GM13976 (cell line): ENCODE results near the gene CPN1.

Source experiments
- DNase-seq: peaks from one replicate; pipeline ENCODE4 v3.0.0; 2012; ENCODE audit warnings: low spot score
- in situ Hi-C: fragments of 300-500 bp; cut with MboI; formaldehyde crosslinking; loops from one replicate; pipeline ENCODE4 v1.12.0; 2022; ENCODE audit warnings: low sequenced_read_pairs, mixed read lengths, inconsistent platforms; ENCODE audit not compliant: unreplicated experiment
- TF ChIP-seq, protein P1 (sequence below): IDR thresholded peaks from 2 replicates; pipeline ENCODE4 v1.5.1; 2012; ENCODE audit warnings: borderline replicate concordance, mild to moderate bottlenecking; ENCODE audit not compliant: insufficient read depth; ENCODE audit errors: extremely low read depth, missing control alignments, control extremely low read depth

Gene CPN1

DNA sequence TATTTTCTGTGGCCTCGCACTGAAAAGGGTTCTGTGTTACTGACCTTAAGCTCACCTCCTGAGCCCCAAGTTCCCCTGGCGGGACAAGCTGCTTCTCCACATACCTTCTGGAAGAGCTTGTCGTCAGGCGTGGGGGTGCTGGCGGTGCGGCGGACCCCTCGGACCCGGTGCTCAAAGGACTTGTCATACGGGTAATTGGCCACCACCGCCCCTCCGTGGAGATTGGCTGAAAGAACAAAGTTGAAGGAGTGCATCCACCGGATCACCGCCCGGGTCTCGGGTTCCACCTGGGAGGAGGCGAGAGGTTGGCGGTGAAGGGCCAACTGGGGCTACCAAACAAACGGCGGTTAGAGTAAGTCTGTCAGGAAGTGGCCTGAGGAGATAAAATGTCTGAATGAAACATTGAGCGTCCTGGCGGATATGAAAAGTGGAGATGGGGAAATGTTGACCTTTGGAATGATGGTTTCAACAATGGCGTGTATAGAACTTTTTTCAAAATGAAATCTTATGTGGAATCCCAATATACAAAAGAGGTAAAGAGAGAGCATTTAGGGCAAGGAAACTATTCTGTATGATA is 16.5 kb downstream of the CPN1 start:
- in situ Hi-C loops, result no loop called here

DNA sequence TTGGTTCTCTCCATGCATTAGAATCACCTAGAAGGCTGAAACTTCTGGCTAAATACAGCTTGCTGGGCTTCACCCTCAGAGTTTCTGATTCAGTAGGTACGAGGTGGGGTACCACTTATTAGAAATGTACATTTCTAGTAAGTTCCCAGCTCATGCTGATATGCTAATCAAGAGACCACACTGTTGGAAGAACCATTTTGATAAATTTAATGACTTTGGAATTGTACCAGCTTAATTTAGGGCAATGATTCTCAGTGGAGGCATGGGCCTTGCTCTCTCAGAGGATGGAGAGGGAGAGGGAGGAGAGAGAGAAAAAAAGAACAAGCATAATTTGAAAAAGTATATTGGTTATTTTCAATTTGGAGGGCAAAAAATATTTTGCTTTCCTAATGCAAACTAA is 20.3 kb downstream of the CPN1 start:
- TF ChIP-seq, protein P1, sequence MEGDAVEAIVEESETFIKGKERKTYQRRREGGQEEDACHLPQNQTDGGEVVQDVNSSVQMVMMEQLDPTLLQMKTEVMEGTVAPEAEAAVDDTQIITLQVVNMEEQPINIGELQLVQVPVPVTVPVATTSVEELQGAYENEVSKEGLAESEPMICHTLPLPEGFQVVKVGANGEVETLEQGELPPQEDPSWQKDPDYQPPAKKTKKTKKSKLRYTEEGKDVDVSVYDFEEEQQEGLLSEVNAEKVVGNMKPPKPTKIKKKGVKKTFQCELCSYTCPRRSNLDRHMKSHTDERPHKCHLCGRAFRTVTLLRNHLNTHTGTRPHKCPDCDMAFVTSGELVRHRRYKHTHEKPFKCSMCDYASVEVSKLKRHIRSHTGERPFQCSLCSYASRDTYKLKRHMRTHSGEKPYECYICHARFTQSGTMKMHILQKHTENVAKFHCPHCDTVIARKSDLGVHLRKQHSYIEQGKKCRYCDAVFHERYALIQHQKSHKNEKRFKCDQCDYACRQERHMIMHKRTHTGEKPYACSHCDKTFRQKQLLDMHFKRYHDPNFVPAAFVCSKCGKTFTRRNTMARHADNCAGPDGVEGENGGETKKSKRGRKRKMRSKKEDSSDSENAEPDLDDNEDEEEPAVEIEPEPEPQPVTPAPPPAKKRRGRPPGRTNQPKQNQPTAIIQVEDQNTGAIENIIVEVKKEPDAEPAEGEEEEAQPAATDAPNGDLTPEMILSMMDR, result no peak
- DNase-seq, result no peak
- in situ Hi-C loops, result no loop called here

More for the DNA sequence above, 16.5 kb downstream of the CPN1 start:
- no peak for DNase-seq
- TF ChIP-seq, protein P1, result no peak

DNA sequence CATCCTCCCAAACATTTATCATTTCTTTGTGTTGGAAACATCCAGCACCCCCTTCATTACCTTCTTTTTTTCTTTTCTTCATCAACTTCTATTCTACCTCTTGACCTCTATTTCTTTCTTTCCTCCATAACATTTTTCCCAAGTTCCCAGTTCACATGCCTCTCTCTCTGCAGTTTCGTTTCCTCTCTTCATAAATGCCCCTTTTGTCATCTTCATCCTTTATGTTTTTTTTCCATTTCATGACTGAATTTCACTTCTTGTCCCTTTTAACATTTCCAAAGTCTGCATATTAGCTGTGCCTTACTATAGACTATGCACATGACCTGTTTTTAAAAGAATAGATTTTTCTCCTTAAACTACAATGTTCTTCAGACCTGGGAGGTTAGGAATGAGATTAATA is 23.7 kb downstream of the CPN1 start:
- TF ChIP-seq, protein P1, result no peak
- in situ Hi-C loops, result no loop called here
- DNase-seq, result no peak

DNA sequence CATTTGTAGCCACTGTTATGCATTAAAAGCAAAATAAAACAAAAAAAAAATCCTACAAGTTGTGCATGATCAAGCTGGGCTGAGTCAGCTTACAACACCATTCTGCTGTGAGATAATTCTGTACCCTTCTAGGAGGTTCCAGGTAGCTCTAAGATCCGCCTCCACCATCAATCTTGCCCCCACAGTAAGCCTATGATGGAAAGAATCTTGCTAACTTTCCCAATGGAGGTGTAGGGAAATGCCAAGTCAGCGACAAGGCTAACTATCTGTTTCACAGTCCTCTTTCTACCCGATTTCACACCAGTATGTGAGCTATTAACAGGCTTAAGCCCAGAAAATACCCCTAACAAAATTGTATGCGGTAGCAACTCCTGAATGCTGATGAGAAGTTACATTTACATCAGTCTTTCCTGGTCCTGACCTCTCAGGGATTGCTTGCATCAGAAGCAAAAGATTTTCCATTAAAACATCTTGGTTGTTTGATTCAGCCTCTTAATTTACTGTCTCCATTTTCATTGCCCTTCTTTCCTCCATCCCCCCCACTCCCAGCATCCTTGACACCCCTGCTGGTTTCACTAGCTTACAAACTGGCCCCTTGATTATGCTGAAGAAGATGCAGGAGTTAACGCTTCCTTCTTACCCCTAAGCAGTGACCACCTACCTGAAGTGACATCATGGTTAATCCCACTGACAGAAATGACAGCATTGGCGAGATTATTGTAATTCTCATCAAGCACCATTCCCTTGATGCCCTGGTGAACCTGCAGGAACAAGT is 27.8 kb downstream of the CPN1 start:
- no peak for DNase-seq
- in situ Hi-C loops, result no loop called here

DNA sequence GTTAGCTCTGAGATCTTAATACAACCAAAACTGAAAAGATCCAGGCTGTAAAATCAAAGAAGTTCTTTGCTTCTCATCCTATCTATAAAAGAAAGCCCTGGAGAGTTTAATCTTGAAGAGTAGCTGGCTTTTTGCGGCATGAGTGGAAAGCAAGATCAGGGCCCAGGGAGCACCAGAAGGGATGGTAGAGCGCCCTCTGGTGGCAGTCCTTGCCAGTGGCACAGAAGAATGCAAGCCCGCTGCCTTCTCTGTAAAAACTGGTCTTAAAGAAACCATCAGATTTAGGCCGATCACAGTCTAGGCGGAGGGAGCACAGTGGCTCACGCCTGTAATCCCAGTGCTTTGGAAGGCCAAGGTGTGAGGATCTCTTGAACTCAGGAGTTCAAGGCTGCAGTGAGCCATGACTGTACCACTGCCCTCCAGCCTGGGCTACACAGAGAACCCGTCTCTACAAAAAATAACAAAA is 35.6 kb downstream of the CPN1 start:
- DNase-seq, result peak; percentile 71
- TF ChIP-seq, protein P1, result peak; percentile 94
- in situ Hi-C loops, result loop anchor here (10.0 kb wide), 1 partner anchor 201 kb away; no protein-coding TSS in a partner anchor

More for the DNA sequence above, 27.8 kb downstream of the CPN1 start:
- TF ChIP-seq, protein P1, result no peak

DNA sequence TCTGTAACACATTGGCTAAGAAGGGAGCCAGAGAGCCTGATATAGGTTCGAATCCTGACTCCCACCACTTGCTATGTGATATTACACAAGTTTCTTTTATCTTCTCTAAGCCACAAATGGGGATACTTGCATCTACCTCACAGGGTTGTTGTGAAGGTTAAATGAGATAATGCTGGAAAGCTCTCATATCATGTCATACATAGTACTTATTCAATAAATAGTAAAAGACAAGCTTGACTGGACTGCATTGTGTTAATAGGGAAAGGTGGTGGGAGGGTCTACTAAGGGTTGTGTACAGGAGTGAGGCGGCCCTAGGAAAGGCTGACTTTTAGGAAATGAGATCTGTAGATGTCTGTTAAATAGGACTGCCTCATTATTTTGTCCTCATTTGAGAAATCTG is 36.1 kb downstream of the CPN1 start:
- TF ChIP-seq, protein P1, result no peak
- in situ Hi-C loops, result loop anchor here (10.0 kb wide), 1 partner anchor 201 kb away; no protein-coding TSS in a partner anchor
- no peak for DNase-seq
